GM19043 (cell line): Measurements from ENCODE around the gene KLHL42.

Experiments used
- ATAC-seq: cut with Tn5 transposase; IDR thresholded peaks from one replicate; pipeline ENCODE4 v1.9.1; 2021; ENCODE audit warnings: low read depth; ENCODE audit not compliant: unreplicated experiment

Gene KLHL42

GRCh38 chr12:27780612-27781408 lies 777 bp downstream of the KLHL42 start:
- ATAC-seq, result peak; percentile 31

DNA sequence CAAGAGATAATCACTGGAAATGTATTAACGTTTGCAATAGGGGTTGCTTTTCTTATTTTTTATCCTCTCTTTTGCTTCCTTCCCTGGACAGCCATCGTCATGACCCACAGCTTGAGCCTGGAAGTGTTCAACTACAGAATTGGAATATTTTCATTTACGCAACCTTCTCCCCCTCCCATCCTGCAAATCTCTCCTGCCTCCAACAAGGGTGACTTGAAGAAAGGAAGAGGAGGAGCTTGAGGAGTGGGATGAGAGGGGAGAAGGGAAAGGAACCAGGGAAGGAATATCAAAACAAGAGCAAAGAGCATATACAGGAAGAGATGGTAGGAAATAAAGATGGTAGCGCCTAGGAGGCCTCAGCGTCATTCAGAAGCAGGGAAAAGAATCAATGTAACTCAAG lies 1.6 kb downstream of the KLHL42 start:
- ATAC-seq, result no peak

- no peak for ATAC-seq
These were observed 2.4 kb downstream of the KLHL42 start for GRCh38 chr12:27782481-27782880.

GRCh38 chr12:27785882-27786570 lies 6.0 kb downstream of the KLHL42 start:
- no peak for ATAC-seq

DNA sequence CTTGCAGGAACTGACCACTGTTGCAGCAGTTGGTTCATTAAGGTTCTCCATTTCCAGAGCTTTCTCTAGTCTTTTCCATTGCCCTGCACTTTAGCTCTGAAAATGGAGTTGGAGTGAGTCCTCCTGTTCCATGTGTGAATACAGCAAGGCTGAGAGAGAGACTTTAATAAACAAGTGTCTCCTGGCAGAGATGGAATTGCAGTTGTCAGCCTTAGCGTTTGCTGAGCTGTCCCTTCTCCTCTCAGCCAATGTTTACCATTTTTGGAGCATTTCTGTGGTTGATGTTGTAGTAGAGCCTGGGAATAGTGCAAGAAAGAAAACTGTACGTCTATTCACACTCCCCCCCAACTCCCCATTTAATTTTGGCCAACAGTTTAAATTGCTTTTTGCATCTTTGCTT lies 7.5 kb downstream of the KLHL42 start:
- ATAC-seq, result no peak

DNA sequence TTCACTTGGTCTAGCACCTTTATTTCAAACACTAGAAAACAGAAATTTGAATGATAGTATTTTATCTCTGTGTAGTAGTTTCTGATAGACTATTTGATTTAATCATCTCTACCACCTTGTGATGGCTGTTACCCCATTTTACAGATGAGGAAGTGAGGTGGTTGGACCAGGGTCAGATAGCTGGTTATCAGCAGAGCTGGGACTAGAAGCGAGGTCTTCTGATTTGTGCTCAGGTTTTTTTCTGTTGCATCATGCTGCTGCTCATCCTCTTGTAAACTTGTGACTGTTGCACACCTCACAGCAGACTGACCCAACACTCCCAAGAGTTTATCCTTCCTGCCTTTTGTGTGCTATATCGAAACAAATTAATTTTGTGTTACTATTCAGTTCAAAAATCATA lies 10.1 kb downstream of the KLHL42 start:
- ATAC-seq, result no peak

DNA sequence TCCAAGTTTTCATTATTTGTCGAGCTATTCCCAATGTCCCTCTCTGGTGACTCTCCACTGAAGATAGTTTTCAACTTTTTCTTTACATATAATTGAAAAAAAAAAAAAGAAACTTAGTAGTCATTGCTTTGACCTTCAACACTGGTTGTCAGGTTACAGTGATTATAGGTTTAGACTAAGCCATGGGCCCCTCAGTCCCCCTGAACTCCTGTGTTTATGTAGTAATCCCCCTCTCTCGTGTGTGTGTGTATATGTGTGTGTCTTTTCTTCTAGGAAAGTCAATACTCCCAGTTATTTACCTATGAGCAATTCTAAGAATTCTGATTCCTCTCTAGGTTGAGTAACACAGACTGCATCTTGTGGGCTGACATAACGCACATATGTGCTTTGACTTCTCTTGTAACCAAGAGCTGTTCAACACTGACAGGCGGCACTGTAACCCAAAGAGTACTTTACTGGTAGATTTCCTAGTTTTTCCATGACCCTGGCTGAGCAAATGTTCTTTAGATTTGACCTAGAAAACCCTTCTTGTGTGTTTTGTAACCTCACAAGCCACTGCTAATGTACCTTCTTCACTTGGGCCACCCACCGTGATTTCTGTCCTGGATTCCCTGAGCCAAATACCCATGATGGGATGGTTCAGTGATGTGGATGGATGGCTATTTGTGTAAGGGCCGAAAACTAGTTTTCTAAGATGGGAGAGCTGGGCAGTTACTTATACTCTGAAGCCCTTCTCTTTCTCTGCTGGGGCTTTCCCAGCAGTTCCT lies 15.0 kb downstream of the KLHL42 start:
- ATAC-seq, result no peak

DNA sequence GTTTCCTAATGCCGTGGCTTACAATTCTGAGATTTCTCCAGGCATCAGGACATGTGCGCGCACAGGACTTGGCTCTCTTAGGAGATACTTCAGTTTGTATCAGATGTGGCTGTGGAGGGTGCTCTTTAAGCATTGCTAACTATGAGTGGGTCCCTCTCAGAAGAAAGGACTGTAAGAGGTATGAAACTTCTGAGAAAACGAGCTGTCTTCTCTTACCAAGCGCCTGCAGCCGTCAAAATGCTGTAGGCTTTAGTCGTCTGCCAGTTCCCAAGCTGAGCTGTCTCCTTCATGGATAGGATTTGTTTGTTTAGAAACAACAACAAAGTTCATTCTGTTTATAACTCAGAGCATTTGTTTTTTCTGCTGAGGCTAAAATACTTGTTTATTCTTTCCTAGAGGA lies 16.1 kb downstream of the KLHL42 start:
- no peak for ATAC-seq

DNA sequence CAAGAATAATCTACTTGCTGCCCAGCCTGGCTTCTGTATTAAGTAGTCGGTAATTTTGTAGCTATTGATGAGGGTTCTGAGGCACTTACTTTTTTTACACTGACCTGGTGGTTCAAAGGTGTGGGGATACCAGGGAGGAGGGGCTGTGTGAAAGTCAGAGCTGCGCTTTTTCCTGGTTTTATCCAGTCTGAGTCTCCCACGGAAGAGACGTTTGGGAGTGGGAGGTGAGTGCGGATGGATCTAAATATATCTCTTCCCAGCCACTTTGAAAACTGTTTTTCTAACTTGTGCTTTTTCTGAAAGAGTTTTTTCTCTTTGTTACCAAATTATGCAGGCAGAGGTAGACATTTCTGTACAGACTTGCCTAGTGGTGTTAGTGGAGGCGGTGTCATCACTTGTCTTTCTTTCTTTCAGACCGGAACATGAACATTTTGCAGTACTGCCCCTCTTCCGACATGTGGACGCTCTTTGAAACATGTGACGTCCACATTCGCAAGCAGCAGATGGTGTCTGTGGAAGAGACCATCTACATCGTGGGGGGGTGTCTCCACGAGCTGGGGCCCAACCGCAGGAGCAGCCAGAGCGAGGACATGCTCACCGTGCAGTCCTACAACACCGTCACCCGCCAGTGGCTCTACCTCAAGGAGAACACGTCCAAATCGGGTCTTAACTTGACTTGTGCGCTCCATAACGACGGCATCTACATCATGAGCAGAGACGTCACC lies 17.4 kb downstream of the KLHL42 start:
- ATAC-seq, result no peak

DNA sequence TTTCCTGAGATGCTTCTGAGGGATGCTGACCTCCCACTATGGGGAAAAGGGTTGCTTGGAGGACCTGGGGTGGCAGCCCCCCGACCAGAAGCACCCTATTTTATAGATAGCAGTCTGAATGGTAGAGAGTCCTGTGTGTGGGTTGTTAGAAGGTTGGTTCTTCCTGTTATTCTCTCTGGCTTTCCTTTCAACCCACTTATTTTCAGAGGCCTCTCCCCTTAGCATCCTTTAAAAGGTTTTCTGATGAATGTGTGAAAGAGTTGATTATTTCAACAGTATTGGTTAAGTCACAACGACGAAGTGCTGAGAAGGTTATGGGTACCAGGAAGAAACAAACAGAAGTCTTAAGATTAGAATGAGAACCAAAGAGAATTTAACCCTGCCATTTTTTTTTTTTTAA lies 20.8 kb downstream of the KLHL42 start:
- ATAC-seq, result no peak

- no peak for ATAC-seq
These were observed 21.6 kb downstream of the KLHL42 start for GRCh38 chr12:27801630-27802029.

- ATAC-seq, result no peak
These were observed 22.5 kb downstream of the KLHL42 start for GRCh38 chr12:27802511-27802910.

GRCh38 chr12:27802936-27803335 lies 22.9 kb downstream of the KLHL42 start:
- ATAC-seq, result no peak

GRCh38 chr12:27805238-27805637 lies 25.2 kb downstream of the KLHL42 start:
- ATAC-seq, result no peak

DNA sequence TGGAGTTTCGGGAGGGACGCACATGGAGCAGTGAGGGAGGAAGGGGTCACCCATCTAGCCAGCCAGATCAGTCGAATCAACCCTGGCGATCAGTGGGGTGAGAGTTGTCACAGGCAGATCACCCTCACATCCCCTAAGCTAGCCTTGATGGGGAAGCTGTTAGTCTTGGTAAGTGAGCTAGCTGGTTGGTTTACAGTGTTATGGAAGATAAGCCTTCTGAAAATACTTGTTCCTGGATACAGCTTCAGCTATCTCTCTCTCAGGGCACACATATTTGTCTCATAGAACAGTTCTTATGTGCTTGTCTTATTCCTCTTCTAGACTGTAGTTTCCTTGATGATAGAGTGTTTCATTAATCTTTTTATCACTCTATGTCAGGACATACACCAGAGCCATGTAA lies 26.2 kb downstream of the KLHL42 start:
- ATAC-seq, result no peak

GRCh38 chr12:27807063-27807703 lies 27.1 kb downstream of the KLHL42 start:
- ATAC-seq, result no peak

DNA sequence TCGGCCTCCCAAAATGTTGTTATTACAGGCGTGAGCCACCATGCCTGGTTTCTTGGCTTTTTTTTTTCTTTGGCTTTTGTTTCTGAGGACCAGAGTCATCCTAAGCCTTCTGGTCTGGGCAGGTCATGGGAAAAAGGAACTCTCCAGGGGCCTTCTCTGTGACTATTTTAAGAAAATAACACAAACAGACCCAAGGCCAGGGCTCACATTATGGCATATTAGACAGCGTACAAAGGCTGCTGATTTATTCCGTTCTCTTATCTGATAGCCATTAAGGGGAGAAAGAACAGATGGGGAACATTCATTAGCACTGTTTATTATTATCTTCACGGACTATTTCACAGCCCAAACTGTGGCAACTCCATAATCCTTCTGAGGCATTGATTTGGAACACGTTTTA lies 28.8 kb downstream of the KLHL42 start:
- ATAC-seq, result no peak

DNA sequence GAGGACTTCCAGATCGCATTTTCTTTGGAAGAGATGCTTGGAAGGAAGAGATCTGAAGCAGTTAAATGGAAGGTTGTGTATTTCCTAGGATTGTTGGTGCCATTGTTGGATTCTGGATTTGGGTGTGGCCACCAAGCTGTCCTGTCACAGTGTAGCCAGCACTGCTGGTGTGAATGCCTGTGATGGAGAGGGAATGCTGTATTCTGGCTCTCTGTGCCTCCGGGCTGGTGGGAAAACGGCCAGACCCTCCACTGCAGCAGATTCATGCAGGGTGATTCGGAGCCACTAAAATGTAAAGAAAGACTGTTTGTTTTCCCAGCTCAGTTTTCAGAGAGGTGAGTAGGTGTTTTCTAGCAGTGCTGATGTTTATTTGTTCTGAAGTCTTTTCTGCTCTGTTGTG lies 30.7 kb downstream of the KLHL42 start:
- ATAC-seq, result no peak

GRCh38 chr12:27812502-27812901 lies 32.5 kb downstream of the KLHL42 start:
- ATAC-seq, result no peak

DNA sequence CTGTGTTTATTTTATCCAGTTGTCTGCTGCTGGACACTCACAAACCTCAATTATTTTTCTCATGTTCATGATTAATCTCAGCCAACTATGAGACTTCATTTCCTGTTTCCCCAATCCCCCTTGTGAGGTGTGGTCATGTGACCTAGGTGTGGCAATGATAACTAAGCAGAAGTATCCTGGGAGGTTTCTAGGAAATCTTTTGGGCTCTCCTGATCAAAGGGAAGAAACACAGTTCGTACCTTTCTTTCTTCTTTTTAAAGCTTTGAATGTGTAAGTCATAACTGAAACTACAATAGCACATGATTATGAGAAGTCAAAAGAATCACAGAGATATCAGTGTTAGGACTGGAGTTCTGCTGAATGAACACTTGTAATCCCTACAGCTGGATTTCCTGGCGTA lies 34.4 kb downstream of the KLHL42 start:
- no peak for ATAC-seq
